Neuronal stem cell (in vitro differentiated cells): ENCODE results near the gene CACNA1C.

Source experiments
- DNase-seq: peaks from one replicate; pipeline ENCODE4 v3.0.0-alpha.2; 2013; ENCODE audit warnings: low spot score
- H2AFZ ChIP-seq: one replicate; pipeline ENCODE4 v1.6.1; 2013; ENCODE audit warnings: mild to moderate bottlenecking, low read length, inconsistent platforms
- H2AK5ac ChIP-seq: 2 replicates; pipeline ENCODE4 v1.6.1; 2013; ENCODE audit warnings: low read depth, mild to moderate bottlenecking, inconsistent platforms, low read length, moderate library complexity, mixed read lengths
- H2BK120ac ChIP-seq: 2 replicates; pipeline ENCODE4 v1.6.1; 2013; ENCODE audit warnings: low read depth, mild to moderate bottlenecking, inconsistent platforms, low read length, moderate library complexity, mixed read lengths
- H2BK12ac ChIP-seq: one replicate; pipeline ENCODE4 v1.6.1; 2013; ENCODE audit warnings: low read length, inconsistent platforms
- H2BK15ac ChIP-seq: 2 replicates; pipeline ENCODE4 v1.6.1; 2013; ENCODE audit warnings: mild to moderate bottlenecking, low read length, inconsistent platforms, mixed read lengths
- H2BK5ac ChIP-seq: one replicate; pipeline ENCODE4 v1.6.1; 2013; ENCODE audit warnings: inconsistent platforms, mild to moderate bottlenecking, low read length, moderate library complexity
- H3K14ac ChIP-seq: one replicate; pipeline ENCODE4 v1.6.1; 2013; ENCODE audit warnings: low read length, inconsistent platforms
- H3K18ac ChIP-seq: 2 replicates; pipeline ENCODE4 v1.6.1; 2013; ENCODE audit warnings: low read length, inconsistent platforms
- H3K23ac ChIP-seq: 2 replicates; pipeline ENCODE4 v1.6.1; 2013; ENCODE audit warnings: low read depth, mild to moderate bottlenecking, mixed read lengths, low read length, inconsistent platforms; ENCODE audit not compliant: poor library complexity
- H3K27ac ChIP-seq: replicated peaks from 3 replicates; pipeline ENCODE4 v1.5.1; 2013; ENCODE audit warnings: low read length, inconsistent platforms
- H3K27me3 ChIP-seq, 3 experiments: 2 replicates each; pipeline ENCODE4 v1.6.1; 2013; ENCODE audit warnings: low read length in 3 of 3, mild to moderate bottlenecking in 2 of 3, inconsistent platforms in 1 of 3, low read depth in 1 of 3, mixed read lengths in 1 of 3, moderate library complexity in 1 of 3; ENCODE audit not compliant: control insufficient read depth in 3 of 3, insufficient read depth in 3 of 3
- H3K36me3 ChIP-seq, 2 donors: replicated peaks in 1 of 2; 2 replicates each; pipeline ENCODE4 v1.6.1; 2013; ENCODE audit warnings: low read length in 2 of 2; ENCODE audit not compliant: control insufficient read depth in 2 of 2, insufficient read depth in 2 of 2
- H3K4ac ChIP-seq: 2 replicates; pipeline ENCODE4 v1.6.1; 2013; ENCODE audit warnings: inconsistent platforms, mild to moderate bottlenecking, low read length, moderate library complexity
- H3K4me1 ChIP-seq, 2 donors: 1 replicate in 1 of 2; 2 replicates in 1 of 2; pipeline ENCODE4 v1.6.1; 2013; ENCODE audit warnings: low read length in 2 of 2, low read depth in 1 of 2; ENCODE audit not compliant: control insufficient read depth in 2 of 2, insufficient read depth in 1 of 2
- H3K4me2 ChIP-seq: one replicate; pipeline ENCODE4 v1.6.1; 2013; ENCODE audit warnings: mild to moderate bottlenecking, low read length, inconsistent platforms; ENCODE audit not compliant: insufficient read depth, poor library complexity, severe bottlenecking
- H3K4me3 ChIP-seq, 2 donors: 2 replicates each; pipeline ENCODE4 v1.5.1; 2013; ENCODE audit warnings: low read length in 2 of 2, mild to moderate bottlenecking in 2 of 2, inconsistent platforms in 1 of 2, moderate library complexity in 1 of 2
- H3K79me1 ChIP-seq: one replicate; pipeline ENCODE4 v1.6.1; 2013; ENCODE audit warnings: low read depth, mild to moderate bottlenecking, inconsistent platforms, low read length, moderate library complexity
- H3K9ac ChIP-seq: one replicate; pipeline ENCODE4 v1.6.1; 2013; ENCODE audit warnings: mild to moderate bottlenecking, low read depth, low read length, inconsistent platforms; ENCODE audit not compliant: poor library complexity
- H3K9me3 ChIP-seq, 2 donors: replicated peaks in 1 of 2; 2 replicates each; pipeline versions ENCODE3 to v1.6.1; 2013; ENCODE audit warnings: low read length in 2 of 2, mild to moderate bottlenecking in 2 of 2, inconsistent platforms in 1 of 2, low read depth in 1 of 2, mixed read lengths in 1 of 2, moderate library complexity in 1 of 2; ENCODE audit not compliant: control insufficient read depth in 2 of 2, insufficient read depth in 1 of 2
- H4K8ac ChIP-seq: one replicate; pipeline ENCODE4 v1.6.1; 2013; ENCODE audit warnings: low read depth, mild to moderate bottlenecking, inconsistent platforms, low read length, moderate library complexity
- H4K91ac ChIP-seq: one replicate; pipeline ENCODE4 v1.6.1; 2013; ENCODE audit warnings: low read length, low read depth, mild to moderate bottlenecking, inconsistent platforms; ENCODE audit not compliant: poor library complexity
- WGBS, 2 donors: extraction: QIAGEN DNeasy Blood & Tissue Kit; methylation state at CpG; one replicate each; pipeline ENCODE4 v1.1.7; 2013; ENCODE audit warnings: missing lambda C conversion rate in 2 of 2, mixed read lengths in 1 of 2; ENCODE audit not compliant: insufficient read length in 2 of 2, insufficient replicate concordance in 1 of 2; ENCODE audit errors: extremely low coverage in 2 of 2; 5-methylcytosine and 5-hydroxymethylcytosine counted together

CACNA1C gene

DNA sequence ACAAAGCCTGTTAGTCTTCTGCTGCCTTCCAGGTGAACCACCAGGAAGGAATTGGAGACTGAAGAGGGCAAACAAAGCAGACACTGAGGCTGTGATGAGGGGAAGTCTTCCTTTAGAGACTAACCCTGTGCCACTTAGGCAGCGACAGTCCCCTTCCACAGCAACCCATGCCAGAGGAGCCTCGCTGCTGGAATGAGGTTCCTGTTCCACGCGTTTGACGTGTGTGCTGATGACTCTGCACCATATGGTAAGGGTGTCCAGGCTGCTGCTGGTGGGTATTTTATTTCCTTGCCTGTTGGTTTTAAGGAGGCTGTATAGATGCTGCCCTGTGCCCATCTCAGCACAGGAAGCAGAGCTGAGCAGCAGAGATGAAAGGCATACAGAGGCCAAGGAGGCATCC lies 380.1 kb downstream of the CACNA1C start:
- no peaks in the 10 kb centered on the region for H3K79me1 ChIP-seq
- H3K4me2 ChIP-seq: no peak overlapping the region
- DNase-seq: no peak
- H4K8ac ChIP-seq: no peak overlapping the region
- H3K27ac ChIP-seq: no peak overlapping the region
- no peak overlapping the region for H4K91ac ChIP-seq
- no peak overlapping the region for H3K4me3 ChIP-seq
- no peak overlapping the region for H3K14ac ChIP-seq
- H3K9ac ChIP-seq: no peak overlapping the region
- H3K9me3 ChIP-seq: no peaks in the 10 kb centered on the region
- no peak overlapping the region for H2AK5ac ChIP-seq
- H2BK15ac ChIP-seq: no peak overlapping the region
- H3K36me3 ChIP-seq: no peaks in the 10 kb centered on the region
- H2AFZ ChIP-seq: no peak overlapping the region
- H3K23ac ChIP-seq: no peak overlapping the region
- no CpG with 5 or more reads among the region's 5 CpGs for WGBS, 2 donors
- H2BK5ac ChIP-seq: no peak overlapping the region
- H2BK12ac ChIP-seq: no peak overlapping the region
- H3K18ac ChIP-seq: no peak overlapping the region
- peaks cover 0 to 1% (median 0%) of the 10 kb centered on the region in 3 experiments for H3K27me3 ChIP-seq
- no peak overlapping the region for H2BK120ac ChIP-seq
- H3K4me1 ChIP-seq: peaks cover 0 to 4% of the 10 kb centered on the region in 2 donors
- no peak overlapping the region for H3K4ac ChIP-seq

DNA sequence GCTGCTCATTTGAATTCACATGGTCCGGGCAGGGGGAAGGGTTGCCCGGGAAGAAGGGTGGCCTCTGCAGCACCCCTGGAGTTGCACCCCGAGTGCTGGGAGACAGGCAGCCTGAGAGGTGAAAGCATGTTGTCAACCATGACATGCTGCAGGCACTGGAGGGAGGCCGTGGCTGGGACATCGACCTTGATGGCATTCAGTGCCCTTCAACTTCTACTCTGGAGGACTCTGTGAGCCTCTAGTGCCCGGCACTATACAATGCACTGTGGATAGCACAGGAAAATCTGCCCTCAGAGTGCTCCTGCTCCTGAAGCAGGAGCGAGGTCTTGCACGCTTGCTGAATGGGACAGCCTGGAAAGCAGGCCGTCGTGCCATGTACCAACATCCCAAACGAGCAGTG lies 382.7 kb downstream of the CACNA1C start:
- H4K91ac ChIP-seq: no peak overlapping the region
- no peak overlapping the region for H2BK120ac ChIP-seq
- no peaks in the 10 kb centered on the region for H3K79me1 ChIP-seq
- no peak overlapping the region for H3K9ac ChIP-seq
- H3K9me3 ChIP-seq: no peaks in the 10 kb centered on the region
- no peak overlapping the region for H2BK15ac ChIP-seq
- H2AFZ ChIP-seq: no peak overlapping the region
- H3K27ac ChIP-seq: no peak overlapping the region
- peaks cover 0 to 4% of the 10 kb centered on the region in 2 donors for H3K4me1 ChIP-seq
- no peak overlapping the region for H2AK5ac ChIP-seq
- H3K23ac ChIP-seq: no peak overlapping the region
- no peaks in the 10 kb centered on the region for H3K36me3 ChIP-seq
- WGBS, 2 donors: no CpG with 5 or more reads among the region's 11 CpGs
- H3K4me2 ChIP-seq: no peak overlapping the region
- H3K27me3 ChIP-seq: peaks cover 0 to 1% (median 0%) of the 10 kb centered on the region in 3 experiments
- H3K4me3 ChIP-seq: no peak overlapping the region
- no peak overlapping the region for H3K14ac ChIP-seq
- no peak overlapping the region for H3K4ac ChIP-seq
- no peak overlapping the region for H2BK5ac ChIP-seq
- no peak for DNase-seq
- no peak overlapping the region for H2BK12ac ChIP-seq
- peak overlapping the region; percentile 22 for H3K18ac ChIP-seq
- no peak overlapping the region for H4K8ac ChIP-seq

DNA sequence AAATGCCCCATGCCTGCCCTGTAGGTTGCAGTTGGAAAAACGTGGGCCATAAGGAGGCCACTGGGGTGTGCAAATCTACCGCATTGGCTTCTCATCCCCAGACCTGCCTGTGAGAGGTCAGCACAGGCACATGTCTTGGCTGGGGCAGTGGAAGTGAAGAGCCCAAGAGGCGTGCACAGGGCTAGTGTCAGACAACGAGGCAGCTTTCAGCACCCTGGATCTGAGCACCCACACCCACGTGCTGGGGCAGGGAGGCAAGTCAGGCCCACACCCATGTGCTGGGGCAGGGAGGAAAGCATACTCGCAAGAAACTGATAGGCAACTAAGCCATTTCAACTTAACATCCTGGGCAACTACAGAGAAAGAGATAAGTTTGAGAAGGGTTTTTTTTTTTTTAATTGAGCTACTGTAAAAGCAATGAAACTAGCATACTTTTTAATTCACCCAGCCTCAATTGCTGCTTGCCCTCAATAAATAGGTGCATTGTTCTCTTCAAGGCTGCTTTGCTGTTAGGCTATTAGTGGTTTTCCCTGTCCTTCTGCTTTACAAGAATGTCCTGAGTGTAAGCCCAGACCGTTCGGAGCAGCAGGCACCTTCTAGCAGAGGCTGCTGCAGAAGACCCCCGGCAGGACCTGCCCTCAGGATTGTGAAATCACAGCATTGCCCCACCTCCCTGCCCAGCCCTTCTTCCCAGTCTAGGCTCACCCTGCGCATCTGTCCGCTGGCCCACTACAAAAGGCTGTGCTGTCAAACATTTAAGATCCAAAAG lies 386.7 kb downstream of the CACNA1C start:
- Histone ChIP-seq H3K36me3 (no peaks in the 10 kb centered on the region), H3K4ac (no peak overlapping the region), H3K14ac (no peak overlapping the region), H3K23ac (peak overlapping the region; percentile 25), H4K8ac (no peak overlapping the region), H3K4me3 (peak overlapping the region in 1 of 2 donors; percentile 52), H3K9ac (no peak overlapping the region), H2AFZ (no peak overlapping the region), H2AK5ac (no peak overlapping the region), H3K18ac (peak overlapping the region; percentile 15), H2BK15ac (no peak overlapping the region), H3K27ac (no peak overlapping the region), H3K79me1 (no peaks in the 10 kb centered on the region), H3K4me2 (no peak overlapping the region), H2BK120ac (no peak overlapping the region), H3K27me3 (peaks cover 0 to 1% (median 0%) of the 10 kb centered on the region in 3 experiments), H3K9me3 (no peaks in the 10 kb centered on the region), H2BK5ac (no peak overlapping the region), H3K4me1 (peaks cover 0 to 2% of the 10 kb centered on the region in 2 donors), H4K91ac (no peak overlapping the region), H2BK12ac (no peak overlapping the region)
- WGBS, 2 donors: no CpG with 5 or more reads among the region's 11 CpGs
- no peak for DNase-seq

DNA sequence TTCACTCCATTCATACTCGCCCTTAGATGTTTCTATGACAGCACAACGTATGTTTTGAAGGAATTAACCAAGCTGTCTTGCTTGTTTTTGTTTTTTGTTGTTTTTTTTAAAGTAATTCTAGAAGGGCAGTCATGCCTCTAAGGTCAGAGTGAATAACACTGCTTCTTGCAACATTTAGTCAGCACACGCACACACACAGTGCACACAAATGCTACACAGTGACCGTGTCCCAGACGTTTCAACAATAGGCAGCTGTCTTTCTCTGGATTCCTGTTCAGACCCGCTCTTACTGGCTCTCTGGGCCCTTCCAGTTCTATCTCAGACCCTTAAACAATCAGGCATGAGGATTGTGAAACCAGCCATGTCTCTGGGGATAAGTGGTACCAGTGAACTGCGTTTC lies 391.0 kb downstream of the CACNA1C start:
- Histone ChIP-seq H2BK15ac (no peak overlapping the region), H3K9me3 (no peaks in the 10 kb centered on the region), H2BK120ac (no peak overlapping the region), H3K14ac (no peak overlapping the region), H3K18ac (no peak overlapping the region), H3K79me1 (no peaks in the 10 kb centered on the region), H3K23ac (no peak overlapping the region), H3K4me1 (peaks cover 0 to 3% of the 10 kb centered on the region in 2 donors), H3K27me3 (no peaks in the 10 kb centered on the region), H3K27ac (no peak overlapping the region), H2AK5ac (no peak overlapping the region), H3K4me2 (no peak overlapping the region), H3K9ac (no peak overlapping the region), H4K91ac (no peak overlapping the region), H3K4me3 (no peak overlapping the region), H3K4ac (no peak overlapping the region), H2BK12ac (no peak overlapping the region), H3K36me3 (no peaks in the 10 kb centered on the region), H4K8ac (no peak overlapping the region), H2AFZ (no peak overlapping the region), H2BK5ac (no peak overlapping the region)
- WGBS, 2 donors: no CpG with 5 or more reads among the region's 7 CpGs
- DNase-seq: no peak
